Bronchial smooth muscle cell (primary cell): Measurements from ENCODE around the gene RMC1. TPM values are rescaled to one million over a fixed set of nuclear protein-coding genes. Genes with fewer than 3 reads are reported as not detected.

ENCODE experiments used
- total RNA-seq: library from RNA; depleted of rRNA; stranded (reverse); fragments of >200 nt; gene quantifications from 2 replicates; pipeline ENCODE4 v1.2.1, GENCODE V29; 2014

RMC1 gene
- 19.5 and 24.7 TPM in 2 replicates for total RNA-seq

DNA sequence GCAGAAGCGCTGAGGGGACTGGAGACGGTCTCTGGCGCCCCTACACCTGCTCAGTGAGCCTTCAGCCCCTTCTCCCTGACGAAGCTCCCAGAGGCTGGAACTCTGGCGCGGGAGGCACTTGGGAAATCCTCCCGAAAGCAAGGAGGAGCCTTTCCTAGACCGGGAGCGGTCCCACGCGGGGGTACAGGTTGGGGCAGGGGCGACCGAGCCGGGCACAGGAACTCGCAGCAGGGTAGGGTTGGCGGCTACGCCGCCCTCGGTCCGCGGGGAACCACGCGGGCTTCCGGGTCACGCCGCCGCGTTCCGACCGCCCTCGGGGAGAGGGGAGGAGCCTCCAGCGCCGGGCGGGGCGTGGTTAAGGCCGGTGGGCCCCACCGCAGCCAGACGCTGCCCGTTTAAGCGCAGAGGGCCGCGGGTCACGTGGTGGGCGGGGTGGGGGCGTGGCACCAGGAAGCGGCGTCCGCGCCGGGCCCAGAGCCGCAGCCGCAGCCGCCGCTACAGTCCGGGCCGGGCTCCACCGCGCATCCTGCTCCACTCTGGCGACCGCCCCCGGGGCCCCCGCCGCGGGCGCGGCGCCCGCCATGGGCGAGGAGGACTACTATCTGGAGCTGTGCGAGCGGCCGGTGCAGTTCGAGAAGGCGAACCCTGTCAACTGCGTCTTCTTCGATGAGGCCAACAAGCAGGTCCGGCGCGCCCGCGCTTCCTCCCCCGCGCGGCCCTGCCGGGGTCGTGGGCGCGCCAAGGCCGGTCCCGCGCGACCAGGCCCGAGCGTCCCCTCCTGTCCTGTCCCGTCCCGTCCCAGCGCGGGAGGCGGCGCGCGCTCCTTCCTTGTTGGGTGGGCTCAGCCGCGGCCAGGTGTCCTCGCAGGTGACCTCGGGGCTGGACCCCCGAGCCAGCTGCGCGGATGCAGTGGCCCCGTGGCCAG, at the start of gene RMC1:
Gene RMC1, plus strand, starts transcription at position 474 of the 925 bp plus-strand sequence. Its CDS starts 108 bp downstream, at position 582.

Other genes with a start within 250 kb of the RMC1 start
- gene RIOK3, start 50.2 kb upstream of the RMC1 start, total RNA-seq = 51.9 and 57.4 TPM in 2 replicates
- 23.7 and 40.2 TPM in 2 replicates for gene NPC1, start 83.0 kb downstream of the RMC1 start, total RNA-seq
- 5.9 and 9.8 TPM in 2 replicates for gene ANKRD29, start 159.4 kb downstream of the RMC1 start, total RNA-seq
- gene LAMA3, start 185.9 kb downstream of the RMC1 start, total RNA-seq = 4.9 and 11.2 TPM in 2 replicates